GM13976 (cell line): Measurements from ENCODE around the gene CTPS2.
"Not testable (repeated sequence)": the region's sequence is repeated elsewhere in the genome, so short reads cannot be mapped to it uniquely, and the experiment has no call there.

Experiments
- DNase-seq: peaks from one replicate; pipeline ENCODE4 v3.0.0; 2012; ENCODE audit warnings: low spot score
- CTCF ChIP-seq: IDR thresholded peaks from 2 replicates; pipeline ENCODE4 v1.5.1; 2012; ENCODE audit warnings: borderline replicate concordance, mild to moderate bottlenecking; ENCODE audit not compliant: insufficient read depth; ENCODE audit errors: extremely low read depth, missing control alignments, control extremely low read depth
- in situ Hi-C: fragments of 300-500 bp; cut with MboI; formaldehyde crosslinking; loops from one replicate; pipeline ENCODE4 v1.12.0; 2022; ENCODE audit warnings: low sequenced_read_pairs, mixed read lengths, inconsistent platforms; ENCODE audit not compliant: unreplicated experiment

The CTPS2 gene

GRCh38 chrX:16712548-16713155, at the start of gene CTPS2:
Gene CTPS2, minus strand, starts transcription at chrX:16712669. Its CDS starts 9,767 bp downstream, at chrX:16702902.
- no peak for TF ChIP-seq CTCF
- in situ Hi-C loops = no loop called here
- DNase-seq = peak; percentile 78

- in situ Hi-C loops, DNase-seq: not testable (repeated sequence)
These were observed 49.0 kb upstream of the CTPS2 start for GRCh38 chrX:16761500-16761899.

- no peak for TF ChIP-seq CTCF
These were observed 44.3 kb upstream of the CTPS2 start for GRCh38 chrX:16756724-16757123.

DNA sequence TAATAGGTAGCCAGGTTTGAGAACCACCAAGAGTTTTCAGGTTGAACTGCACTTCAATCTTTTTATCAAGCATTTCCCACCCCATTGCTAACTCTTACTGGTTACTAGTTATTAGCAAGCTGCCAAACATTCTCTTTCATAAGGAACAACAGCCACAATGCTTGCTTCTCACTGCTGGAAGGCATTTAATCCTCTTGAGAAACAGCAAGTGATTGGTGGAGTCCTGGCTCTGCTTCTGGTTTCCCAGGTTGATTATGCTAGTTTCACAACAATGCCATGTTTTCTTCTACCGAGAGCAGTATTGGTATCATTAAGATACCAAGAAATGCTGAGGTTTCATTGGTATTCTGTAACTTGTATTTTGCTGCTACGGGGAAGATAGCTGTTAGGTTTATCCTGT, 41.5 kb upstream of the CTPS2 start:
- TF ChIP-seq CTCF = no peak
- no peak for DNase-seq

More at GRCh38 chrX:16756724-16757123, 44.3 kb upstream of the CTPS2 start:
- no peak for DNase-seq
- in situ Hi-C loops = no loop called here

GRCh38 chrX:16750136-16750535, 37.7 kb upstream of the CTPS2 start:
- no peak for DNase-seq
- in situ Hi-C loops = no loop called here
- no peak for TF ChIP-seq CTCF

More for the DNA sequence above, 41.5 kb upstream of the CTPS2 start:
- in situ Hi-C loops = no loop called here

DNA sequence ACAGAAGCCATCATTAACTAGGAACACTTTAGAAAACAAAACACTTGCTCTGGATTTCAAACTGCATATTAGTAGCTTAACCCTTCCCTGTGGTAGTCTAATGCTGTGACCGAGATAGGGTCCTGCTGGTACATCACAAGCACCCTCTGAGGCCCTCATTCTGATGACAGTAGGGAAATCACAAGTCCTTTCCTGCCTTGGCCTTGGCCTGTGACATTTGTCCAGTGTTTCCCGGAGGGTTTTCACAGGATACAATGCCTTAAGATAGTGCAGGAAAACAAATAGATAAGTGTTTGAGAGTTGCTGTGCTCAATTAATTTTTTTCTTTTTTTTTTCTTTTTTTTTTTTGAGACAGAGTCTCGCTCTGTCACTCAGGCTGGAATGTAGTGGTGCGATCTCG, 36.0 kb upstream of the CTPS2 start:
- DNase-seq = no peak
- in situ Hi-C loops = no loop called here
- TF ChIP-seq CTCF = no peak

DNA sequence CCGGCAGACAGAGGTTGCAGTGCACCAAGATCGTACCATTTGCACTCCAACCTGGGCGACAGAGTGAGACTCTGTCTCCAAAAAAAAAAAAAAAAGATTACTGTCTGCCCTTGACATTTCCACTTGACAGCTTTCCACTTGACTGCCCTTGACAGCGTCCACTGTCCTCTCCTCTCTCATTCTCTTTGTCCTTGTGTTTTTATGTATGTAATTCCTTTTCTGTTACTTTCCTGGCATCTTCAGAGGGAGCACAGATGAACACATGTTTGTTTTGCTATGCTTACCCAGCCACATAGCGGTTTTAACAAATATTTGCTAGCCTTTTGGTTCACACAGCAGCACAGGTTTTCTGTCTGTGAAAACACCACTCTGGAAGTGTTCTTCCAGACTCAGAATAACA, 33.2 kb upstream of the CTPS2 start:
- no peak for DNase-seq
- no peak for TF ChIP-seq CTCF
- in situ Hi-C loops = no loop called here
